Loucy (cell line): ENCODE results near the gene ATP6V0A4.

ENCODE experiments used
- EZH2phosphoT487 ChIP-seq: fragments of 200-600 bp; IDR thresholded peaks from 2 replicates; pipeline ENCODE4 v1.6.1; 2018; ENCODE audit warnings: antibody characterized with exemption, mild to moderate bottlenecking, moderate library complexity, borderline replicate concordance
- TF ChIP-seq, protein P1 (sequence below): fragments of 200-600 bp; sonication (generic); conservative IDR thresholded peaks from 2 replicates; pipeline ENCODE4 v1.5.1; 2014; ENCODE audit warnings: mild to moderate bottlenecking, antibody characterized with exemption, low read length

DNA sequence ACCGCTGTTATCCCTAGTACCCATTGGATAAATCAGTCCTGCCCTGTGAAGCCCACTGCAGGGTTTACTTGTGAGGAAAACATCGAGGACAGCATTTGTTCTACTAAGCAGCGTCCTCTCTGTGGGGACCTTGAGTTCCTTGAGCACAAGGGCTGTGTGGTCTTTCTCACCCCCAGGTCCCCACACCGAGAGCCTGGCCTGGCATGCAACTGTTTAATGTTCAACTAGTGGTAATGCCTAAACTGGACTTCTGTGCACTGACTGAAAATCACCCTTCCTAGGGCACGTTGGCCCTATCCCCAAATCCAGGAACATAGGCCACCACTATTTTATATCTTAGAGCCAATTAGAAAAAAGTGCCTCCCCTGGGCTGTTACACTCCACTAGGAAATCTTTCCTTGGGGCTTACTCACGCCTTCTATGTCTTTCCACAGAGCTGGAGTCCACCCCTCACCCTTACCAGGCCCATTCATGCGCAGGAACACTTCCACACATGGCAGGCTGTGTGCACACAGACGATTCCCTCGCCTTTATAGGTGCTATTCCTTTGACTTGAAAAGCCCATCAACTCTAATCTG is 1.9 kb downstream of the ATP6V0A4 start:
- TF ChIP-seq, protein P1, sequence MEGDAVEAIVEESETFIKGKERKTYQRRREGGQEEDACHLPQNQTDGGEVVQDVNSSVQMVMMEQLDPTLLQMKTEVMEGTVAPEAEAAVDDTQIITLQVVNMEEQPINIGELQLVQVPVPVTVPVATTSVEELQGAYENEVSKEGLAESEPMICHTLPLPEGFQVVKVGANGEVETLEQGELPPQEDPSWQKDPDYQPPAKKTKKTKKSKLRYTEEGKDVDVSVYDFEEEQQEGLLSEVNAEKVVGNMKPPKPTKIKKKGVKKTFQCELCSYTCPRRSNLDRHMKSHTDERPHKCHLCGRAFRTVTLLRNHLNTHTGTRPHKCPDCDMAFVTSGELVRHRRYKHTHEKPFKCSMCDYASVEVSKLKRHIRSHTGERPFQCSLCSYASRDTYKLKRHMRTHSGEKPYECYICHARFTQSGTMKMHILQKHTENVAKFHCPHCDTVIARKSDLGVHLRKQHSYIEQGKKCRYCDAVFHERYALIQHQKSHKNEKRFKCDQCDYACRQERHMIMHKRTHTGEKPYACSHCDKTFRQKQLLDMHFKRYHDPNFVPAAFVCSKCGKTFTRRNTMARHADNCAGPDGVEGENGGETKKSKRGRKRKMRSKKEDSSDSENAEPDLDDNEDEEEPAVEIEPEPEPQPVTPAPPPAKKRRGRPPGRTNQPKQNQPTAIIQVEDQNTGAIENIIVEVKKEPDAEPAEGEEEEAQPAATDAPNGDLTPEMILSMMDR, result no peak
- no peak for TF ChIP-seq EZH2phosphoT487
